ENCODE data around the gene RYR3.

DNA sequence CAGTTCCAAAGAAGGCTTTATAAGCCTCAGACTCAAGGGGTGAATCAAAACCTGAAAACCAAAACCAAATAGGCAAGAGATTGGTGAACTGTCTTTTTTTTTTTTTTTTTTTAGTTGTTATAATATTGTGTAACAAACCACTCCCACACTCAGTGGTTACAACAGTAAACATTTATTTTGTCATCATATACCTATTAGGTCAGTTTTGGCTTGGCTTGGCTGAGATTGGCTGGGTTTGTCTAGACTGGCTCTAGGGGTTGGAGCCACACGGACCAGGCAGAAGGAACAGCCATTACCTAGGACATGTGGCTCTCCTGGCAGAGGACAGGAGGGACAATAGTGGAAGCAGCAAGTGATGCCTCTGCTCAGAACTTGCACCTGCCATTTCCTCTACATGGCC is 26.4 kb upstream of the RYR3 start:
- TF ChIP-seq ZBTB1 (tag by site-specific recombination; IDR thresholded peaks at IDR 0.05) = no peak
- no peak for TF ChIP-seq HOXD13 (CRISPR knock-in tag; IDR thresholded peaks at IDR 0.05; ENCODE audit: borderline replicate concordance)
- TF ChIP-seq ZNF747 (tag by site-specific recombination; IDR thresholded peaks at IDR 0.05) = no peak
- TF ChIP-seq, protein P1, sequence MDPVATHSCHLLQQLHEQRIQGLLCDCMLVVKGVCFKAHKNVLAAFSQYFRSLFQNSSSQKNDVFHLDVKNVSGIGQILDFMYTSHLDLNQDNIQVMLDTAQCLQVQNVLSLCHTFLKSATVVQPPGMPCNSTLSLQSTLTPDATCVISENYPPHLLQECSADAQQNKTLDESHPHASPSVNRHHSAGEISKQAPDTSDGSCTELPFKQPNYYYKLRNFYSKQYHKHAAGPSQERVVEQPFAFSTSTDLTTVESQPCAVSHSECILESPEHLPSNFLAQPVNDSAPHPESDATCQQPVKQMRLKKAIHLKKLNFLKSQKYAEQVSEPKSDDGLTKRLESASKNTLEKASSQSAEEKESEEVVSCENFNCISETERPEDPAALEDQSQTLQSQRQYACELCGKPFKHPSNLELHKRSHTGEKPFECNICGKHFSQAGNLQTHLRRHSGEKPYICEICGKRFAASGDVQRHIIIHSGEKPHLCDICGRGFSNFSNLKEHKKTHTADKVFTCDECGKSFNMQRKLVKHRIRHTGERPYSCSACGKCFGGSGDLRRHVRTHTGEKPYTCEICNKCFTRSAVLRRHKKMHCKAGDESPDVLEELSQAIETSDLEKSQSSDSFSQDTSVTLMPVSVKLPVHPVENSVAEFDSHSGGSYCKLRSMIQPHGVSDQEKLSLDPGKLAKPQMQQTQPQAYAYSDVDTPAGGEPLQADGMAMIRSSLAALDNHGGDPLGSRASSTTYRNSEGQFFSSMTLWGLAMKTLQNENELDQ (tag by site-specific recombination; IDR thresholded peaks at IDR 0.05; ENCODE audit: low read depth) = no peak
- TF ChIP-seq ZNF37A (tag by site-specific recombination; IDR thresholded peaks at IDR 0.05) = no peak
- TF ChIP-seq, protein P2, sequence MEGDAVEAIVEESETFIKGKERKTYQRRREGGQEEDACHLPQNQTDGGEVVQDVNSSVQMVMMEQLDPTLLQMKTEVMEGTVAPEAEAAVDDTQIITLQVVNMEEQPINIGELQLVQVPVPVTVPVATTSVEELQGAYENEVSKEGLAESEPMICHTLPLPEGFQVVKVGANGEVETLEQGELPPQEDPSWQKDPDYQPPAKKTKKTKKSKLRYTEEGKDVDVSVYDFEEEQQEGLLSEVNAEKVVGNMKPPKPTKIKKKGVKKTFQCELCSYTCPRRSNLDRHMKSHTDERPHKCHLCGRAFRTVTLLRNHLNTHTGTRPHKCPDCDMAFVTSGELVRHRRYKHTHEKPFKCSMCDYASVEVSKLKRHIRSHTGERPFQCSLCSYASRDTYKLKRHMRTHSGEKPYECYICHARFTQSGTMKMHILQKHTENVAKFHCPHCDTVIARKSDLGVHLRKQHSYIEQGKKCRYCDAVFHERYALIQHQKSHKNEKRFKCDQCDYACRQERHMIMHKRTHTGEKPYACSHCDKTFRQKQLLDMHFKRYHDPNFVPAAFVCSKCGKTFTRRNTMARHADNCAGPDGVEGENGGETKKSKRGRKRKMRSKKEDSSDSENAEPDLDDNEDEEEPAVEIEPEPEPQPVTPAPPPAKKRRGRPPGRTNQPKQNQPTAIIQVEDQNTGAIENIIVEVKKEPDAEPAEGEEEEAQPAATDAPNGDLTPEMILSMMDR (tag by site-specific recombination; IDR thresholded peaks at IDR 0.05) = no peak
- no peak for TF ChIP-seq SP2 (tag by site-specific recombination; IDR thresholded peaks at IDR 0.05)
- no peak for TF ChIP-seq MYNN (tag by site-specific recombination; IDR thresholded peaks at IDR 0.05; ENCODE audit: borderline replicate concordance)
- no peak for TF ChIP-seq ZNF785 (tag by site-specific recombination; IDR thresholded peaks at IDR 0.05)
- TF ChIP-seq ZNF777 (tag by site-specific recombination; IDR thresholded peaks at IDR 0.05; ENCODE audit: borderline replicate concordance) = no peak
- TF ChIP-seq, protein P3, sequence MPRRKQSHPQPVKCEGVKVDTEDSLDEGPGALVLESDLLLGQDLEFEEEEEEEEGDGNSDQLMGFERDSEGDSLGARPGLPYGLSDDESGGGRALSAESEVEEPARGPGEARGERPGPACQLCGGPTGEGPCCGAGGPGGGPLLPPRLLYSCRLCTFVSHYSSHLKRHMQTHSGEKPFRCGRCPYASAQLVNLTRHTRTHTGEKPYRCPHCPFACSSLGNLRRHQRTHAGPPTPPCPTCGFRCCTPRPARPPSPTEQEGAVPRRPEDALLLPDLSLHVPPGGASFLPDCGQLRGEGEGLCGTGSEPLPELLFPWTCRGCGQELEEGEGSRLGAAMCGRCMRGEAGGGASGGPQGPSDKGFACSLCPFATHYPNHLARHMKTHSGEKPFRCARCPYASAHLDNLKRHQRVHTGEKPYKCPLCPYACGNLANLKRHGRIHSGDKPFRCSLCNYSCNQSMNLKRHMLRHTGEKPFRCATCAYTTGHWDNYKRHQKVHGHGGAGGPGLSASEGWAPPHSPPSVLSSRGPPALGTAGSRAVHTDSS (tag by site-specific recombination; IDR thresholded peaks at IDR 0.05) = no peak

Data from HEK293 (cell line).